Activated B cell treated with CpG ODN at 0.5 μM for 24 hours (primary cell): ENCODE data around the gene REEP6. TPM values are rescaled to one million over a fixed set of nuclear protein-coding genes. Genes with fewer than 3 reads are reported as not detected.

Experiments
- ATAC-seq: fragments of 200-7000 bp; cut with Tn5 transposase; one replicate; pipeline ENCODE4 v1.10.0; 2021; ENCODE audit warnings: low read depth, mild to moderate bottlenecking, moderate library complexity
- CTCF ChIA-PET: fragments of 350-600 bp; sonication (Branson Sonifier 250); formaldehyde crosslinking; loops from one replicate; lab custom pipeline; 2021; ENCODE audit warnings: antibody characterized with exemption; lab: Charles Lee
- POLR2A ChIA-PET: fragments of 350-600 bp; sonication (Branson Sonifier 250); formaldehyde crosslinking; loops from one replicate; lab custom pipeline; 2021; ENCODE audit warnings: antibody characterized with exemption; lab: Charles Lee
- DNase-seq: peaks from one replicate; pipeline ENCODE4 v3.0.0; 2022
- H3K27ac Mint-ChIP-seq: one replicate; pipeline ENCODE4 v1.8.0; 2020; ENCODE audit warnings: mixed read lengths
- H3K27me3 Mint-ChIP-seq: one replicate; pipeline ENCODE4 v1.8.0; 2021; ENCODE audit warnings: mixed read lengths
- H3K36me3 Mint-ChIP-seq: one replicate; pipeline ENCODE4 v1.8.0; 2021; ENCODE audit warnings: low read depth, mixed read lengths
- H3K4me1 Mint-ChIP-seq: one replicate; pipeline ENCODE4 v1.8.0; 2021; ENCODE audit warnings: mixed read lengths
- H3K4me3 Mint-ChIP-seq: one replicate; pipeline ENCODE4 v1.8.0; 2020; ENCODE audit warnings: mild to moderate bottlenecking, mixed read lengths
- H3K9me3 Mint-ChIP-seq: one replicate; pipeline ENCODE4 v1.8.0; 2020; ENCODE audit warnings: mixed read lengths
- intact Hi-C: fragments of 100-400 bp; cut with micrococcal nuclease; formaldehyde crosslinking; loops from one replicate; pipeline ENCODE4 v1.15.1; 2024
- total RNA-seq: library from RNA; stranded (reverse); gene quantifications from 2 replicates; pipeline ENCODE4 v1.2.3, GENCODE V29; 2022
- TF ChIP-seq, protein P1 (sequence below): fragments of 200-600 bp; IDR thresholded peaks from one replicate; pipeline ENCODE4 v1.8.0; 2022; ENCODE audit warnings: antibody characterized with exemption, mild to moderate bottlenecking

Gene REEP6
- total RNA-seq, 1 donor from 2014 or later: 1.1 TPM

DNA sequence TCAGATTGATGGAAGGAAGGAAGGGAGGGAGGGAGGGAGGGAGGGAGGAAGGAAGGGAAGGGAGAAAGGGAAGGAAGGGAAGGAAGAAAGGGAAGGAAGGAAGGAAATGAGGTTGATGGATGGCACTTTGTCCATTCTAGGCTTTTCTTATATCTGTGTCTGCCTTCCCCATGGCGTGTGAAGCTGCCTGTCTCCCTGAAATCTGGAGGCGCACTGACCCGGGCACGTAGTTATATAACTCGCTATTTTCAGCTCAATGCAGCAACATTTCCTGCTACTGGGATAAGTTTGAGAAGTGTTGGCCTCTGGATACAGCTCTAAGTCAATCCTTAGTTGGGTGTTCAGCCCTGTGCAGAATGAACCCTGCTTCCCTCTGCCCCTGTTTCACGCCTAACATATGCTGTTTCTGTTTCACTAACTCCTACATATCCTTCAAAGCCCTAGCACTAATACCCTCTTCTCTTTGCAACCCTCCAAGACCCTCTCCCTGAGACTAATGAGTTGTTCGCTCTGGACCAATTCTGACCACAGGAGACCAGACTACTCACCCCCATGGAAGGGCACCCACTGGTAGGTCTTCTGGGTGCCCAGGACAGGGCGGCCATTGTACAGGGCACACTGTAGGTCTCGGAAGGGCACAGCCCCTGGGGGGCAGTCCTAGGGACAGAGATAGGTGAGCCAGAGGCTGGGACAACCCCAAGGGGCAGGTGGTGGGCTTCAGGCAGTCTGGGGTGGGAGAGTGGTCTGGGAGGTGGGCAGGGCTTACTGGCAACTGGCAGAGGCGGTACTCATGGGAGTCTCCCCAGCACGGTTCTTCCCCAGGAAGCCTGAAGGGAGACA lies 18.8 kb downstream of the REEP6 start:
- no peak for DNase-seq
- Mint-ChIP-seq H3K27ac (no peak overlapping the region), H3K4me1 (peaks cover 14% of the 10 kb centered on the region), H3K9me3 (no peaks in the 10 kb centered on the region), H3K36me3 (no peaks in the 10 kb centered on the region), H3K27me3 (peaks cover 36% of the 10 kb centered on the region), H3K4me3 (no peak overlapping the region)
- ChIA-PET POLR2A (no interaction called here), CTCF (no interaction called here)
- TF ChIP-seq, protein P1, sequence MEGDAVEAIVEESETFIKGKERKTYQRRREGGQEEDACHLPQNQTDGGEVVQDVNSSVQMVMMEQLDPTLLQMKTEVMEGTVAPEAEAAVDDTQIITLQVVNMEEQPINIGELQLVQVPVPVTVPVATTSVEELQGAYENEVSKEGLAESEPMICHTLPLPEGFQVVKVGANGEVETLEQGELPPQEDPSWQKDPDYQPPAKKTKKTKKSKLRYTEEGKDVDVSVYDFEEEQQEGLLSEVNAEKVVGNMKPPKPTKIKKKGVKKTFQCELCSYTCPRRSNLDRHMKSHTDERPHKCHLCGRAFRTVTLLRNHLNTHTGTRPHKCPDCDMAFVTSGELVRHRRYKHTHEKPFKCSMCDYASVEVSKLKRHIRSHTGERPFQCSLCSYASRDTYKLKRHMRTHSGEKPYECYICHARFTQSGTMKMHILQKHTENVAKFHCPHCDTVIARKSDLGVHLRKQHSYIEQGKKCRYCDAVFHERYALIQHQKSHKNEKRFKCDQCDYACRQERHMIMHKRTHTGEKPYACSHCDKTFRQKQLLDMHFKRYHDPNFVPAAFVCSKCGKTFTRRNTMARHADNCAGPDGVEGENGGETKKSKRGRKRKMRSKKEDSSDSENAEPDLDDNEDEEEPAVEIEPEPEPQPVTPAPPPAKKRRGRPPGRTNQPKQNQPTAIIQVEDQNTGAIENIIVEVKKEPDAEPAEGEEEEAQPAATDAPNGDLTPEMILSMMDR: no peak
- no peak for ATAC-seq
- intact Hi-C loops: no loop called here

DNA sequence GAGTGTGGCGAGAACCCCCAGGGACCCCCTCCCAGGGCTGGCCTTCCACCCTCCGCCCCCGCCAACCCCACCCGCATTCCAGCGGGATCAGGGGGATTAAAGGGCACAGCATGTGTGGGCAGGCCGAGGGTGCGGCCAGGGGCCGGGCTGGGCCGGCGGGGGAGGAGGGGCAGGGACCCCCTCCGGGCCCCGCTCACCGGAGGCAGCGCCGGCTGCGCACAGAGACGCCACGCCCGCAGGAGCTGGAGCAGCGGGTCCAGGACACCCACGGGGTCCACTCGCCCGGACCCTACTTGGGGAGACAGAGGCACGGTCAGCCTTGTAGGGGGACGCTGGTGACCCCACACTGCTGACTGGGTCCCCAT lies 19.4 kb downstream of the REEP6 start:
- intact Hi-C loops: no loop called here
- no peaks in the 10 kb centered on the region for H3K36me3 Mint-ChIP-seq
- no peak for ATAC-seq
- POLR2A ChIA-PET: no interaction called here
- CTCF ChIA-PET: no interaction called here
- peaks cover 33% of the 10 kb centered on the region for H3K27me3 Mint-ChIP-seq
- no peak overlapping the region for H3K27ac Mint-ChIP-seq
- TF ChIP-seq, protein P1: no peak
- peaks cover 14% of the 10 kb centered on the region for H3K4me1 Mint-ChIP-seq
- DNase-seq: no peak
- no peak overlapping the region for H3K4me3 Mint-ChIP-seq
- no peaks in the 10 kb centered on the region for H3K9me3 Mint-ChIP-seq

DNA sequence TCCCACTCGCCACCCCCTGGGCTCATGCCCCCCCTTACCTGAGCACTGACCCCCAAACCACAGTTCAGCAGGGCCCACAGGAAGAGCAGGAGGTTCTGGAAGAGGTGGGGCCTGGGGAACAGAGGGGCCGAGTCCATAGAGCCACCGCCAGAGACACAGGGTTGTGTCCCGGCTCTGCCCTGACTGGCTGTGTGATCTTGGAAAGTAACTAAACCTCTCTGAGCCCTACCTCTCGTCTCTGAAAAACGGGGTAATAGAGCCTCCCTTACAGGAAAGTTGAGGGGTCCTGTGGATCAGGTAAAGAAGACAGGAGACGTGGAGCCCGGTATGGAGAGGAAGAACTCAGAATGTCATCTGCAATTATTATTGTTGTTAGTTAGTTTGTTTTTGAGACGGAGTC lies 19.8 kb downstream of the REEP6 start:
- ChIA-PET POLR2A (no interaction called here), CTCF (no interaction called here)
- Mint-ChIP-seq H3K4me3 (no peak overlapping the region), H3K9me3 (no peaks in the 10 kb centered on the region), H3K36me3 (no peaks in the 10 kb centered on the region), H3K27me3 (peaks cover 33% of the 10 kb centered on the region), H3K4me1 (peaks cover 14% of the 10 kb centered on the region), H3K27ac (no peak overlapping the region)
- ATAC-seq: no peak
- no peak for DNase-seq
- intact Hi-C loops: no loop called here
- TF ChIP-seq, protein P1: no peak

DNA sequence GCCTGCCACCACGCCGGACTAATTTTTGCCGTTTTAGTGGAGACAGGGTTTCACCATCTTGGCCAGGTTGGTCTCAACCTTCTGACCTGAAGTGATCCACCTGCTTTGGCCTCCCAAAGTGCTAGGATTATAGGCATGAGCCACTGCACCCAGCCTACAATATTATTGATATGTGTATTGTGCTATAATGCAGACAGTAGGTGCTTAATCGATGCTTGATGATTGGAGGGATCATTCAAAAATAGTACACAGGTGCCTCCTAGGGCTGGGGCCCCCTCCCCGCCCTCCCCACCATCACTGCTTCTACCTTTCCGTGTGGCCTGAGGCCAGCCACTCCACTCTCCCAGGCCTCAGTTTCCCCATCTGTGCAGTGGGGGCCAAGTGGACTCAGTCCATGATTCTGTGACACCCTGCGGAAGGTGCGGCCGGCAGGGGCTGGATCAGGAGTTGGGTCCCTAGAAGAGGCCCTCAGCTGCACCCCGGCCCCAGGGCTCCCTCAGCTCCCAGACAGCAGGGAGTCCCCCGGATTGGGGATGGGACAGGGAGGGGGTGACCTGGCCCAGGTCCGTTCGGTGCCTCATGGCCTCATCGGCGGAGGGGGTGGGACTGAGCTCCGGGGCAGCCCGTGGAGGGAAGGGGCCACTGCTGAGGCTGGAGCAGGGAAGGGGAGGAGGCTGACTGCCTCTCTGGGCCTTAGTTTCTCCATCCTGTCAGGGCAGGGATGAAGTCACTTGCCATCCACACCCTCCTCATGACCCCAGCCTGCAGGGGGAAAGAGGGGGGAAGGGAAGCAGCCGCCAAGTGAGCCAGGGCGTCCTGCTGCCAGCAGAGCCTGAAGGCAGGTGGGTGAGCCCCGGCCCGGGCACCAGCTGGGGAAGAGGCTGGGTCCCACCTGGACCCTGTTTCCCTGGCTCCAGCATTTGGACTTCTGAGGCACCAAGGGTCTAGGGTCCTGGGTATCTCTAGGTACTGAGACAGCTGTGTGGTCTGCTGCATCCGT lies 20.6 kb downstream of the REEP6 start:
- Mint-ChIP-seq H3K27ac (peak overlapping the region; percentile 46), H3K4me1 (peaks cover 12% of the 10 kb centered on the region), H3K4me3 (no peak overlapping the region), H3K9me3 (no peaks in the 10 kb centered on the region), H3K27me3 (peaks cover 35% of the 10 kb centered on the region), H3K36me3 (no peaks in the 10 kb centered on the region)
- TF ChIP-seq, protein P1: no peak
- DNase-seq (no peak), ATAC-seq (no peak)
- ChIA-PET CTCF (no interaction called here), POLR2A (no interaction called here)
- intact Hi-C loops: loop anchor here (2.0 kb wide), 2 partner anchors 41 to 73 kb away; partner anchors contain the start of gene RPS15
